SK-N-SH (cell line): ENCODE results near the gene FGD4. TPM values are rescaled to one million over a fixed set of nuclear protein-coding genes. Genes with fewer than 3 reads are reported as not detected.
A peak's percentile ranks its signal among the peaks of the same experiment; 100 is the strongest.

Source experiments
- CTCF ChIA-PET: fragments of 300-600, 350-600 bp; formaldehyde crosslinking; extraction: SDS; loops from one replicate; lab custom pipeline; 2021; lab: Yijun Ruan, JAX
- POLR2A ChIA-PET: fragments of 350-600 bp; sonication (Branson Sonifier 250); formaldehyde crosslinking; extraction: SDS; loops from one replicate; lab custom pipeline; 2020; ENCODE audit warnings: antibody characterized with exemption, inconsistent platforms; lab: Yijun Ruan, JAX
- DNase-seq: peaks from one replicate; pipeline ENCODE4 v3.0.0; 2012
- H2AFZ ChIP-seq: fragments of 200-600 bp; sonication (generic); 2 replicates; pipeline ENCODE4 v1.8.1; 2016; ENCODE audit warnings: antibody characterized with exemption, mild to moderate bottlenecking, low read depth
- H3F3A ChIP-seq: fragments of 200-600 bp; sonication (generic); replicated peaks from 2 replicates; pipeline ENCODE3; 2016; ENCODE audit warnings: antibody characterized with exemption, mild to moderate bottlenecking; ENCODE audit not compliant: insufficient read depth
- H3K27ac ChIP-seq, 2 experiments: fragments of 200-500 bp in 1 of 2; fragments of 200-600 bp in 1 of 2; sonication (Bioruptor generic) in 1 of 2; sonication (generic), shearing (Covaris generic) in 1 of 2; 2 replicates each; pipeline versions ENCODE4 v1.5.1 to v1.6.1; 2014 to 2016; ENCODE audit warnings: low read depth in 2 of 2, inconsistent platforms in 1 of 2, low read length in 1 of 2, mild to moderate bottlenecking in 1 of 2, mixed read lengths in 1 of 2
- H3K27me3 ChIP-seq: fragments of 200-600 bp; sonication (generic), shearing (Covaris generic); 2 replicates; pipeline ENCODE4 v1.6.1; 2016; ENCODE audit warnings: mixed run types; ENCODE audit not compliant: insufficient read depth
- H3K36me3 ChIP-seq, 2 experiments: fragments of 200-500 bp in 1 of 2; fragments of 200-600 bp in 1 of 2; sonication (Bioruptor generic) in 1 of 2; sonication (generic) in 1 of 2; replicated peaks in 1 of 2; 2 replicates each; pipeline versions ENCODE3 to v1.5.1; 2014 to 2016; ENCODE audit warnings: low read length in 1 of 2, mild to moderate bottlenecking in 1 of 2; ENCODE audit not compliant: insufficient read depth in 2 of 2, control insufficient read depth in 1 of 2
- H3K4me1 ChIP-seq, 2 experiments: fragments of 200-500 bp in 1 of 2; fragments of 200-600 bp in 1 of 2; sonication (Bioruptor generic) in 1 of 2; sonication (generic), shearing (Covaris generic) in 1 of 2; 2 replicates each; pipeline versions ENCODE4 v1.5.1 to v1.6.1; 2014 to 2016; ENCODE audit warnings: low read depth in 1 of 2, low read length in 1 of 2, mixed run types in 1 of 2; ENCODE audit not compliant: insufficient read depth in 2 of 2, control insufficient read depth in 1 of 2
- H3K4me2 ChIP-seq: fragments of 200-600 bp; sonication (generic), shearing (Covaris generic); 2 replicates; pipeline ENCODE4 v1.6.1; 2017; ENCODE audit warnings: mixed run types
- H3K4me3 ChIP-seq, 2 experiments: fragments of 200-500 bp in 1 of 2; fragments of 200-600 bp in 1 of 2; sonication (Bioruptor generic) in 1 of 2; sonication (generic), shearing (Covaris generic) in 1 of 2; 2 replicates each; pipeline versions ENCODE4 v1.5.1 to v1.8.1; 2014 to 2016; ENCODE audit warnings: low read depth in 2 of 2, inconsistent platforms in 1 of 2, low read length in 1 of 2, mild to moderate bottlenecking in 1 of 2, mixed read lengths in 1 of 2, moderate library complexity in 1 of 2
- H3K79me2 ChIP-seq: fragments of 200-600 bp; sonication (generic); 2 replicates; pipeline ENCODE4 v1.8.1; 2017; ENCODE audit warnings: mild to moderate bottlenecking; ENCODE audit not compliant: insufficient read depth
- H3K9ac ChIP-seq: fragments of 200-600 bp; sonication (generic); 2 replicates; pipeline ENCODE4 v1.6.1; 2017; ENCODE audit warnings: mixed run types
- H3K9me2 ChIP-seq: fragments of 200-600 bp; sonication (generic); 2 replicates; pipeline ENCODE4 v1.6.1; 2017; ENCODE audit warnings: mixed run types
- H3K9me3 ChIP-seq: fragments of 200-600 bp; sonication (generic); 2 replicates; pipeline ENCODE4 v1.6.1; 2017; ENCODE audit warnings: mixed run types, mild to moderate bottlenecking, moderate library complexity
- H4K20me1 ChIP-seq: fragments of 200-600 bp; sonication (generic); 2 replicates; pipeline ENCODE4 v1.6.1; 2017; ENCODE audit warnings: mild to moderate bottlenecking, mixed run types; ENCODE audit not compliant: insufficient read depth
- ELF1 ChIP-seq: IDR thresholded peaks from 2 replicates; pipeline ENCODE4 v1.4.0; 2012
- EP300 ChIP-seq, 2 experiments: IDR thresholded peaks; 2 replicates each; pipeline versions ENCODE4 v1.4.0 to v1.6.1; 2012; ENCODE audit warnings: borderline replicate concordance in 1 of 2, low read depth in 1 of 2, low read length in 1 of 2
- FOXJ3 ChIP-seq: sonication (generic); formaldehyde crosslinking; IDR thresholded peaks from 2 replicates; pipeline ENCODE4 v1.5.1; 2020; ENCODE audit warnings: mild to moderate bottlenecking, missing genetic modification reagents
- JUND ChIP-seq: IDR thresholded peaks from 2 replicates; pipeline ENCODE4 v1.4.0; 2012
- MEF2A ChIP-seq: IDR thresholded peaks from 2 replicates; pipeline ENCODE4 v1.4.0; 2012; ENCODE audit warnings: low read depth, borderline replicate concordance
- NFIC ChIP-seq: IDR thresholded peaks from 2 replicates; pipeline ENCODE4 v1.4.0; 2012; ENCODE audit warnings: borderline replicate concordance
- NRF1 ChIP-seq: IDR thresholded peaks from 2 replicates; pipeline ENCODE4 v1.6.1; 2012; ENCODE audit warnings: low read depth, mild to moderate bottlenecking, low read length
- POLR2AphosphoS5 ChIP-seq: IDR thresholded peaks from 2 replicates; pipeline ENCODE4 v1.6.1; 2012; ENCODE audit warnings: low read depth, low read length
- RFX5 ChIP-seq: IDR thresholded peaks from 2 replicates; pipeline ENCODE4 v1.6.1; 2012; ENCODE audit warnings: mild to moderate bottlenecking, improper control_type of control experiment, low read length
- RXRA ChIP-seq: IDR thresholded peaks from 2 replicates; pipeline ENCODE4 v1.4.0; 2012; ENCODE audit warnings: low read depth, mild to moderate bottlenecking, borderline replicate concordance
- SIN3A ChIP-seq: IDR thresholded peaks from 2 replicates; pipeline ENCODE4 v1.6.1; 2012; ENCODE audit warnings: low read depth, mild to moderate bottlenecking, low read length, moderate library complexity, borderline replicate concordance
- SMC3 ChIP-seq: IDR thresholded peaks from 2 replicates; pipeline ENCODE4 v1.6.1; 2012; ENCODE audit warnings: low read depth, low read length, improper control_type of control experiment
- TAF1 ChIP-seq: IDR thresholded peaks from 2 replicates; pipeline ENCODE4 v1.6.1; 2012; ENCODE audit warnings: low read depth, mild to moderate bottlenecking, low read length, moderate library complexity, borderline replicate concordance
- WGBS: methylation state at CpG from one replicate; pipeline ENCODE4 v1.1.6; 2017; ENCODE audit warnings: low lambda C conversion rate; 5-methylcytosine and 5-hydroxymethylcytosine counted together
- polyA plus RNA-seq, 3 experiments: library from polyadenylated mRNA; depleted of rRNA; stranded (reverse); fragments of >200 nt; gene quantifications; 2 replicates each; pipeline ENCODE4 v1.2.3, GENCODE V29; 2012
- TF ChIP-seq, protein P1 (sequence below): IDR thresholded peaks from 2 replicates; pipeline ENCODE4 v1.4.0; 2012; ENCODE audit warnings: low read depth, borderline replicate concordance
- TF ChIP-seq, protein P2 (sequence below): fragments of 200-600 bp; sonication (generic); IDR thresholded peaks from 2 replicates; pipeline ENCODE4 v1.6.1; 2017; ENCODE audit warnings: antibody characterized with exemption, mild to moderate bottlenecking, moderate library complexity
- TF ChIP-seq, protein P3 (sequence below): IDR thresholded peaks from 2 replicates; pipeline ENCODE4 v1.6.1; 2012; ENCODE audit warnings: mild to moderate bottlenecking, low read depth, low read length, moderate library complexity
- TF ChIP-seq, protein P4 (sequence below): IDR thresholded peaks from 2 replicates; pipeline ENCODE4 v1.4.0; 2012; ENCODE audit warnings: low read depth
- TF ChIP-seq, protein P5 (sequence below): IDR thresholded peaks from 2 replicates; pipeline ENCODE4; 2012
- TF ChIP-seq, protein P6 (sequence below): fragments of 150-350 bp; IDR thresholded peaks from 2 replicates; pipeline ENCODE4 v1.6.1; 2017; ENCODE audit warnings: antibody characterized with exemption, low read length, low read depth, borderline replicate concordance

Gene FGD4
- polyA plus RNA-seq, 1 of the 3 experiments (the other 2 are of a cell fraction): 0.26 TPM

DNA sequence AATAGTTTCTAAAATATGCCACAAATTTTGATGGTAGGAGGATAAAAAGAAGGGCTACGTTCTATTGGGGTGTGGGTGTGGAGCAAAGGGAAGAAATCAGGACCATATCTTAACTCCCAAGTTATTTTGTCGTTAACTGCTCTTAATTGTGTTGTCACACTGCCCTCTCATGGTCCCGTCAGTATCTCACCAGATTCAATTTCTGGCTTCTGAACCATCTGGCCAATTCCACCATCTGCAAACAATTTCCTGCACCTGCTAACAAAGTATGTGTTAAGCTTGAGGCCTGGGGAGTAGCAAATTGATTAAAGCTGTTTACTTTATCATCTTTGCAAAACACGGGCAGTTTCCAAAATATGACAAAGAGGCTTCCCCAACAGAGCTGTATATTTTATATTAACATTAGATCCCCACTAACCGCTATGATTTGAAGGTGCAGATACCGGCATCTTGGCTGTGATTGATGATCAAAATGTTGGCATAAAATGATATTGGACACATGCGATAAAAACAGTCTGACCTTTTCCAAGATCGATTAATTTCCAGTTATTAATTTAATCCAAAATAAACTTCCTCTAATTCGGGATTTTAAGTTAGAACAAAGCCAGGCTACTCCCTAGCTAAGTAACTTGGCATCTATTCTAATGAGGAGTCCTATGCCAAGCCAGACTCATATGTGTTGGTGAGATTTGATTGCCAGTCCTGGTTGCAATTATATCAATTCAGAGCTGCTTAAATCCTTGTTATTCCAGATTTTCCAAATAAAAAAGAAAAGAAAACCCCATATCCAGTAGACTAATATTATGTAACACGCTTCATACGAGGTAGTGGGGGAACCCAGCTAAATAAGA is 272.8 kb downstream of the FGD4 start (continued):
- TF ChIP-seq, protein P1, sequence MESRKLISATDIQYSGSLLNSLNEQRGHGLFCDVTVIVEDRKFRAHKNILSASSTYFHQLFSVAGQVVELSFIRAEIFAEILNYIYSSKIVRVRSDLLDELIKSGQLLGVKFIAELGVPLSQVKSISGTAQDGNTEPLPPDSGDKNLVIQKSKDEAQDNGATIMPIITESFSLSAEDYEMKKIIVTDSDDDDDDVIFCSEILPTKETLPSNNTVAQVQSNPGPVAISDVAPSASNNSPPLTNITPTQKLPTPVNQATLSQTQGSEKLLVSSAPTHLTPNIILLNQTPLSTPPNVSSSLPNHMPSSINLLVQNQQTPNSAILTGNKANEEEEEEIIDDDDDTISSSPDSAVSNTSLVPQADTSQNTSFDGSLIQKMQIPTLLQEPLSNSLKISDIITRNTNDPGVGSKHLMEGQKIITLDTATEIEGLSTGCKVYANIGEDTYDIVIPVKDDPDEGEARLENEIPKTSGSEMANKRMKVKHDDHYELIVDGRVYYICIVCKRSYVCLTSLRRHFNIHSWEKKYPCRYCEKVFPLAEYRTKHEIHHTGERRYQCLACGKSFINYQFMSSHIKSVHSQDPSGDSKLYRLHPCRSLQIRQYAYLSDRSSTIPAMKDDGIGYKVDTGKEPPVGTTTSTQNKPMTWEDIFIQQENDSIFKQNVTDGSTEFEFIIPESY: no peak
- TF ChIP-seq NFIC (no peak), MEF2A (no peak), EP300 (IDR thresholded peaks at IDR 0.05; ENCODE audit: borderline replicate concordance in 1 of 2, low read depth in 1 of 2, low read length in 1 of 2) (peak in 1 of 2 experiments; percentile 23; a peak in 1 of 4 replicates), JUND (no peak), SIN3A (0 out of 2 replicates have a peak, but pooled peaks have one; percentile 23), ELF1 (no peak), FOXJ3 (CRISPR knock-in tag) (no peak), RFX5 (no peak)
- TF ChIP-seq, protein P2, sequence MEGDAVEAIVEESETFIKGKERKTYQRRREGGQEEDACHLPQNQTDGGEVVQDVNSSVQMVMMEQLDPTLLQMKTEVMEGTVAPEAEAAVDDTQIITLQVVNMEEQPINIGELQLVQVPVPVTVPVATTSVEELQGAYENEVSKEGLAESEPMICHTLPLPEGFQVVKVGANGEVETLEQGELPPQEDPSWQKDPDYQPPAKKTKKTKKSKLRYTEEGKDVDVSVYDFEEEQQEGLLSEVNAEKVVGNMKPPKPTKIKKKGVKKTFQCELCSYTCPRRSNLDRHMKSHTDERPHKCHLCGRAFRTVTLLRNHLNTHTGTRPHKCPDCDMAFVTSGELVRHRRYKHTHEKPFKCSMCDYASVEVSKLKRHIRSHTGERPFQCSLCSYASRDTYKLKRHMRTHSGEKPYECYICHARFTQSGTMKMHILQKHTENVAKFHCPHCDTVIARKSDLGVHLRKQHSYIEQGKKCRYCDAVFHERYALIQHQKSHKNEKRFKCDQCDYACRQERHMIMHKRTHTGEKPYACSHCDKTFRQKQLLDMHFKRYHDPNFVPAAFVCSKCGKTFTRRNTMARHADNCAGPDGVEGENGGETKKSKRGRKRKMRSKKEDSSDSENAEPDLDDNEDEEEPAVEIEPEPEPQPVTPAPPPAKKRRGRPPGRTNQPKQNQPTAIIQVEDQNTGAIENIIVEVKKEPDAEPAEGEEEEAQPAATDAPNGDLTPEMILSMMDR: peak; percentile 73

DNA sequence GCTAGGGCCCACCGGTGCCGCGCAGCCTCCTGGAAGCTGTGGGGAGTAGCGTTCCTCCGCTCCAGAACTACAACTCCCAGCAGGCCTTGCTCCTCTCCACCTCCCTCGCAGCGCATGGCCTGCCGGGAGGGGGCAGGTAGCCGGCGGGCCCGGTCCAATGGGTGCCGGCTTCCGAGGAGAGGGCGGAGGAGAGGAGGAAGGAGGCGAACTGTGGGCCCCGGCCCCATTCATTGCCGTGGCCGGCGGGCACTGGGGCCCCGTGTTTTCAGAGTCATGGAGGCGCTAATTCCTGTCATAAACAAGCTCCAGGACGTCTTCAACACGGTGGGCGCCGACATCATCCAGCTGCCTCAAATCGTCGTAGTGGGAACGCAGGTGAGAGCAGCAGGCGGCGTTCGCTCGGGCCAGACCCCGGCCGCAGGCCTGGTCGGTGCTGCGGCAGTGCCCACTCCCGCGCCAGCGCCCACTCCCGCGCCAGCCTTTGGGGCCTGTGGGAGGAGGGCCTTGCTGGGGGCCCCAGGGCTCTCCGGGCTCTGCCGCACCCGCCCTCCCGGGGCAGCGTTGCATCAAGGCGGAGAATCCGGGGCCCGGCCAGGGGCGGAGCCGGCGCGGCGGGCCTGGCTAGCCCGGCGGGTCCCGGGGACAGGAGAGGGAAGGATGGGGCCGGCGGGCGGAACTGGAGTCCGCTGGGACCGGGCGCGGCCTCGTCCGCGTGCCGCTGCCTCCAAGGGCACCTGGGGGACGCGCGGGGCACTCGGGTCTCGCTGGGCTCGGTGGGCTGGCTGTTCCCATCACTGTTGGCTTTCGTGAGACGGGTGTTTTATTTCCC is 279.9 kb downstream of the FGD4 start, which contains the start of gene DNM1L:
DNM1L (plus strand) TSS at position 211 of the 829 bp plus-strand sequence; CDS start at position 274, 63 bp downstream.
- peaks cover 47% of the 10 kb centered on the region for H3K79me2 ChIP-seq
- peak within 1 kb of the TSS; percentile 60; the same call in 1 of the 2 replicates for H2AFZ ChIP-seq
- no peaks in the 10 kb centered on the region for H3K9me2 ChIP-seq
- WGBS: under 1% methylated on average over 26 of the region's 76 CpGs
- H3K4me2 ChIP-seq: peak within 1 kb of the TSS; percentile 74
- peak within 1 kb of the TSS; percentile 87 to 92 for H3K27ac ChIP-seq
- H3K36me3 ChIP-seq: no peaks in the 10 kb centered on the region
- no peaks in the 10 kb centered on the region for H3K27me3 ChIP-seq
- H4K20me1 ChIP-seq: peaks cover 7% of the 10 kb centered on the region
- no peaks in the 10 kb centered on the region; a peak in 2 of 4 replicates for H3K4me1 ChIP-seq
- H3K9ac ChIP-seq: peak within 1 kb of the TSS; percentile 82
- H3F3A ChIP-seq: peaks cover 15% of the 10 kb centered on the region
- H3K9me3 ChIP-seq: no peaks in the 10 kb centered on the region
- POLR2A ChIA-PET: interaction anchor here (0.7 to 1.6 kb wide), 5 partner anchors 10 to 203 kb away, joined by 3 to 9 read pairs (median 4); partner anchors contain the start of gene YARS2
- H3K4me3 ChIP-seq: peak within 1 kb of the TSS; percentile 69
- CTCF ChIA-PET: interaction anchor here (1.0 to 4.2 kb wide), 3 partner anchors 23 to 223 kb away, joined by 3 to 26 read pairs (median 6); partner anchors contain the start of gene YARS2
- peak; percentile 97 for DNase-seq
- peak; percentile 94 for TF ChIP-seq POLR2AphosphoS5
- TF ChIP-seq SMC3: no peak
- TF ChIP-seq RXRA: no peak
- TF ChIP-seq, protein P3, sequence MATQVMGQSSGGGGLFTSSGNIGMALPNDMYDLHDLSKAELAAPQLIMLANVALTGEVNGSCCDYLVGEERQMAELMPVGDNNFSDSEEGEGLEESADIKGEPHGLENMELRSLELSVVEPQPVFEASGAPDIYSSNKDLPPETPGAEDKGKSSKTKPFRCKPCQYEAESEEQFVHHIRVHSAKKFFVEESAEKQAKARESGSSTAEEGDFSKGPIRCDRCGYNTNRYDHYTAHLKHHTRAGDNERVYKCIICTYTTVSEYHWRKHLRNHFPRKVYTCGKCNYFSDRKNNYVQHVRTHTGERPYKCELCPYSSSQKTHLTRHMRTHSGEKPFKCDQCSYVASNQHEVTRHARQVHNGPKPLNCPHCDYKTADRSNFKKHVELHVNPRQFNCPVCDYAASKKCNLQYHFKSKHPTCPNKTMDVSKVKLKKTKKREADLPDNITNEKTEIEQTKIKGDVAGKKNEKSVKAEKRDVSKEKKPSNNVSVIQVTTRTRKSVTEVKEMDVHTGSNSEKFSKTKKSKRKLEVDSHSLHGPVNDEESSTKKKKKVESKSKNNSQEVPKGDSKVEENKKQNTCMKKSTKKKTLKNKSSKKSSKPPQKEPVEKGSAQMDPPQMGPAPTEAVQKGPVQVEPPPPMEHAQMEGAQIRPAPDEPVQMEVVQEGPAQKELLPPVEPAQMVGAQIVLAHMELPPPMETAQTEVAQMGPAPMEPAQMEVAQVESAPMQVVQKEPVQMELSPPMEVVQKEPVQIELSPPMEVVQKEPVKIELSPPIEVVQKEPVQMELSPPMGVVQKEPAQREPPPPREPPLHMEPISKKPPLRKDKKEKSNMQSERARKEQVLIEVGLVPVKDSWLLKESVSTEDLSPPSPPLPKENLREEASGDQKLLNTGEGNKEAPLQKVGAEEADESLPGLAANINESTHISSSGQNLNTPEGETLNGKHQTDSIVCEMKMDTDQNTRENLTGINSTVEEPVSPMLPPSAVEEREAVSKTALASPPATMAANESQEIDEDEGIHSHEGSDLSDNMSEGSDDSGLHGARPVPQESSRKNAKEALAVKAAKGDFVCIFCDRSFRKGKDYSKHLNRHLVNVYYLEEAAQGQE: no peak
- TF ChIP-seq NRF1: peak; percentile 90
- TF ChIP-seq, protein P4, sequence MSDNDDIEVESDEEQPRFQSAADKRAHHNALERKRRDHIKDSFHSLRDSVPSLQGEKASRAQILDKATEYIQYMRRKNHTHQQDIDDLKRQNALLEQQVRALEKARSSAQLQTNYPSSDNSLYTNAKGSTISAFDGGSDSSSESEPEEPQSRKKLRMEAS: peak; percentile 25
- TF ChIP-seq, protein P5, sequence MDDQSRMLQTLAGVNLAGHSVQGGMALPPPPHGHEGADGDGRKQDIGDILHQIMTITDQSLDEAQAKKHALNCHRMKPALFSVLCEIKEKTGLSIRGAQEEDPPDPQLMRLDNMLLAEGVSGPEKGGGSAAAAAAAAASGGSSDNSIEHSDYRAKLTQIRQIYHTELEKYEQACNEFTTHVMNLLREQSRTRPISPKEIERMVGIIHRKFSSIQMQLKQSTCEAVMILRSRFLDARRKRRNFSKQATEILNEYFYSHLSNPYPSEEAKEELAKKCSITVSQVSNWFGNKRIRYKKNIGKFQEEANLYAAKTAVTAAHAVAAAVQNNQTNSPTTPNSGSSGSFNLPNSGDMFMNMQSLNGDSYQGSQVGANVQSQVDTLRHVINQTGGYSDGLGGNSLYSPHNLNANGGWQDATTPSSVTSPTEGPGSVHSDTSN: no peak
- peak; percentile 80 for TF ChIP-seq TAF1
- TF ChIP-seq, protein P6, sequence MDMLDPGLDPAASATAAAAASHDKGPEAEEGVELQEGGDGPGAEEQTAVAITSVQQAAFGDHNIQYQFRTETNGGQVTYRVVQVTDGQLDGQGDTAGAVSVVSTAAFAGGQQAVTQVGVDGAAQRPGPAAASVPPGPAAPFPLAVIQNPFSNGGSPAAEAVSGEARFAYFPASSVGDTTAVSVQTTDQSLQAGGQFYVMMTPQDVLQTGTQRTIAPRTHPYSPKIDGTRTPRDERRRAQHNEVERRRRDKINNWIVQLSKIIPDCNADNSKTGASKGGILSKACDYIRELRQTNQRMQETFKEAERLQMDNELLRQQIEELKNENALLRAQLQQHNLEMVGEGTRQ: no peak
